Activated CD4-positive, alpha-beta T cell treated with anti-CD3 and anti-CD28 coated beads, Interleukin-2, Interleukin-6, amounts not matched to agents 100 ng/mL and 50 ng/mL, durations not matched to agents 16 hours and 8 hours (primary cell): ENCODE data around the gene FAM13A.
A peak's percentile ranks its signal among the peaks of the same experiment; 100 is the strongest.

ENCODE experiments used
- DNase-seq: peaks from one replicate; pipeline ENCODE4 v3.0.0-alpha.2; 2020

FAM13A gene

GRCh38 chr4:88830598-88830997 lies 226.4 kb downstream of the FAM13A start:
- DNase-seq = no peak

- DNase-seq = no peak
Measured at GRCh38 chr4:88828842-88829571, 228.0 kb downstream of the FAM13A start.

GRCh38 chr4:88827442-88827841 lies 229.5 kb downstream of the FAM13A start:
- DNase-seq = no peak

GRCh38 chr4:88826771-88827170 lies 230.2 kb downstream of the FAM13A start:
- DNase-seq = no peak

GRCh38 chr4:88825931-88826330 lies 231.1 kb downstream of the FAM13A start:
- no peak for DNase-seq

GRCh38 chr4:88823058-88823919 lies 233.7 kb downstream of the FAM13A start:
- peak; percentile 75 for DNase-seq

- DNase-seq = no peak
Measured at GRCh38 chr4:88822034-88822789, 234.8 kb downstream of the FAM13A start.

GRCh38 chr4:88821522-88821921 lies 235.5 kb downstream of the FAM13A start:
- no peak for DNase-seq

GRCh38 chr4:88820698-88821415 lies 236.1 kb downstream of the FAM13A start:
- DNase-seq = no peak

- DNase-seq = no peak
Measured at GRCh38 chr4:88819818-88820697, 236.9 kb downstream of the FAM13A start.

- peak; percentile 40 for DNase-seq
Measured at GRCh38 chr4:88818631-88819470, 238.1 kb downstream of the FAM13A start.

- no peak for DNase-seq
Measured at GRCh38 chr4:88817740-88818139, 239.2 kb downstream of the FAM13A start.

- no peak for DNase-seq
Measured at GRCh38 chr4:88816360-88816759, 240.6 kb downstream of the FAM13A start.

- DNase-seq = no peak
Measured at GRCh38 chr4:88814043-88814617, 242.9 kb downstream of the FAM13A start.

- no peak for DNase-seq
Measured at GRCh38 chr4:88813013-88813412, 244.0 kb downstream of the FAM13A start.

GRCh38 chr4:88812420-88812819 lies 244.6 kb downstream of the FAM13A start:
- no peak for DNase-seq

- no peak for DNase-seq
Measured at GRCh38 chr4:88811904-88812303, 245.1 kb downstream of the FAM13A start.

- no peak for DNase-seq
Measured at GRCh38 chr4:88810325-88810724, 246.7 kb downstream of the FAM13A start.

GRCh38 chr4:88809576-88810219 lies 247.3 kb downstream of the FAM13A start:
- DNase-seq = no peak

- no peak for DNase-seq
Measured at GRCh38 chr4:88809101-88809500, 247.9 kb downstream of the FAM13A start.
